Thoracic aorta (tissue), 2 donors: Measurements from ENCODE around the gene CDH23. TPM values are rescaled to one million over a fixed set of nuclear protein-coding genes. Genes with fewer than 3 reads are reported as not detected.
A peak's percentile ranks its signal among the peaks of the same experiment; 100 is the strongest.

Experiments
- ATAC-seq: fragments of 150-250 bp; one replicate; pipeline ENCODE4 v1.8.0; 2017; ENCODE audit warnings: low read depth; ENCODE audit not compliant: insufficient number of reproducible peaks, low FRiP score
- DNase-seq: peaks from one replicate; pipeline ENCODE4 v3.0.0-alpha.2; 2020; ENCODE audit warnings: low spot score
- H3K27ac ChIP-seq, 2 donors: fragments of 200-600 bp; sonication (generic); 1 replicate in 1 of 2; 2 replicates in 1 of 2; pipeline ENCODE4 v1.5.1; 2016; ENCODE audit warnings: mild to moderate bottlenecking in 2 of 2, moderate library complexity in 2 of 2
- H3K27me3 ChIP-seq: fragments of 200-600 bp; sonication (generic); replicated peaks from 2 replicates; pipeline ENCODE4 v1.6.0; 2016; ENCODE audit warnings: mild to moderate bottlenecking; ENCODE audit not compliant: insufficient read depth
- H3K36me3 ChIP-seq: fragments of 200-600 bp; sonication (generic); one replicate; pipeline ENCODE4 v1.5.1; 2016
- H3K4me1 ChIP-seq, 2 donors: fragments of 200-600 bp; sonication (generic); 1 replicate in 1 of 2; 2 replicates in 1 of 2; pipeline versions ENCODE4 v1.5.1 to v1.6.0; 2016; ENCODE audit warnings: low read depth in 2 of 2, mild to moderate bottlenecking in 1 of 2; ENCODE audit not compliant: control insufficient read depth in 1 of 2
- H3K4me3 ChIP-seq: fragments of 200-600 bp; sonication (generic); 2 replicates; pipeline ENCODE4 v1.5.1; 2016; ENCODE audit warnings: mild to moderate bottlenecking
- H3K9me3 ChIP-seq: fragments of 200-600 bp; sonication (generic); 2 replicates; pipeline ENCODE4 v1.5.1; 2016
- CTCF ChIP-seq: fragments of 200-600 bp; sonication (generic); IDR thresholded peaks from one replicate; pipeline ENCODE4 v1.5.1; 2019; ENCODE audit warnings: antibody characterized with exemption
- total RNA-seq, 2 donors: library from RNA; depleted of rRNA; stranded (reverse); fragments of >200 nt; gene quantifications; one replicate each; pipeline versions ENCODE4 v1.1.0 to v1.2.3, GENCODE V29; 2016

The CDH23 gene
- total RNA-seq, 2 donors from 2014 or later: 10.6 to 10.8 TPM

- Histone ChIP-seq H3K27me3 (no peaks in the 10 kb centered on the region), H3K4me1 (peaks cover 0 to 9% of the 10 kb centered on the region in 2 donors), H3K36me3 (no peaks in the 10 kb centered on the region), H3K4me3 (no peak overlapping the region), H3K27ac (no peak overlapping the region), H3K9me3 (no peaks in the 10 kb centered on the region)
- TF ChIP-seq CTCF: no peak
- ATAC-seq (no peak), DNase-seq (no peak)
Measured at GRCh38 chr10:71543608-71544170, 147.0 kb downstream of the CDH23 start.

- H3K27ac ChIP-seq: no peak overlapping the region
- no peaks in the 10 kb centered on the region for H3K36me3 ChIP-seq
- no peak for TF ChIP-seq CTCF
- peaks cover 0 to 9% of the 10 kb centered on the region in 2 donors for H3K4me1 ChIP-seq
- ATAC-seq (no peak), DNase-seq (no peak)
- no peaks in the 10 kb centered on the region for H3K9me3 ChIP-seq
- H3K4me3 ChIP-seq: no peak overlapping the region
- no peaks in the 10 kb centered on the region for H3K27me3 ChIP-seq
Measured at GRCh38 chr10:71545001-71545400, 148.3 kb downstream of the CDH23 start.

GRCh38 chr10:71546220-71546619 is 149.5 kb downstream of the CDH23 start:
- ATAC-seq: no peak
- Histone ChIP-seq H3K4me3 (no peak overlapping the region), H3K36me3 (no peaks in the 10 kb centered on the region), H3K27me3 (no peaks in the 10 kb centered on the region), H3K27ac (no peak overlapping the region), H3K4me1 (peaks cover 0 to 9% of the 10 kb centered on the region in 2 donors), H3K9me3 (no peaks in the 10 kb centered on the region)
- no peak for DNase-seq
- no peak for TF ChIP-seq CTCF

GRCh38 chr10:71547312-71547711 is 150.6 kb downstream of the CDH23 start:
- DNase-seq (no peak), ATAC-seq (no peak)
- no peaks in the 10 kb centered on the region for H3K9me3 ChIP-seq
- no peaks in the 10 kb centered on the region for H3K36me3 ChIP-seq
- H3K4me1 ChIP-seq: peaks cover 0 to 9% of the 10 kb centered on the region in 2 donors
- H3K4me3 ChIP-seq: no peak overlapping the region
- H3K27me3 ChIP-seq: no peaks in the 10 kb centered on the region
- no peak for TF ChIP-seq CTCF
- no peak overlapping the region for H3K27ac ChIP-seq

- no peaks in the 10 kb centered on the region for H3K36me3 ChIP-seq
- H3K4me3 ChIP-seq: peak overlapping the region; percentile 44
- H3K4me1 ChIP-seq: peaks cover 0 to 9% of the 10 kb centered on the region in 2 donors
- TF ChIP-seq CTCF: no peak
- no peaks in the 10 kb centered on the region for H3K9me3 ChIP-seq
- no peak for DNase-seq
- peak; percentile 58 for ATAC-seq
- H3K27ac ChIP-seq: no peak overlapping the region
- H3K27me3 ChIP-seq: no peaks in the 10 kb centered on the region
Measured at GRCh38 chr10:71547876-71548846, 151.4 kb downstream of the CDH23 start.
